A673 (cell line): ENCODE data around the gene HSH2D. TPM values are rescaled to one million over a fixed set of nuclear protein-coding genes. Genes with fewer than 3 reads are reported as not detected.

Experiments
- BruUV-seq: library from RNA; stranded (reverse); fragments of 400-500 nt; replicated peaks from 2 replicates; lab custom pipeline; 2021; lab: Mats Ljungman, UMichigan
- CTCF ChIA-PET: fragments of 300-600 bp; sonication (Branson Sonifier 250); formaldehyde crosslinking; loops from one replicate; lab custom pipeline; 2022; ENCODE audit warnings: antibody characterized with exemption; lab: Charles Lee
- POLR2A ChIA-PET: fragments of 300-600 bp; sonication (Branson Sonifier 250); formaldehyde crosslinking; loops from one replicate; lab custom pipeline; 2022; ENCODE audit warnings: antibody characterized with exemption; ENCODE audit not compliant: low non-redundant PET; lab: Charles Lee
- DNase-seq: peaks from one replicate; pipeline ENCODE4 v3.0.0-alpha.2; 2015; ENCODE audit warnings: low spot score
- H3K27ac ChIP-seq: fragments of 200-600 bp; sonication (generic); 2 replicates; pipeline ENCODE4 v1.5.1; 2016; ENCODE audit warnings: mixed run types, low read depth, mild to moderate bottlenecking, mixed read lengths, antibody characterized with exemption, low read length; ENCODE audit not compliant: poor library complexity, severe bottlenecking
- H3K27me3 ChIP-seq: fragments of 200-600 bp; sonication (generic); replicated peaks from 2 replicates; pipeline ENCODE4 v1.6.1; 2017; ENCODE audit warnings: mixed run types, low read depth, mild to moderate bottlenecking, mixed read lengths, antibody characterized with exemption, low read length; ENCODE audit not compliant: insufficient read depth, poor library complexity
- H3K36me3 ChIP-seq: fragments of 200-600 bp; sonication (generic); 2 replicates; pipeline ENCODE4 v1.6.1; 2016; ENCODE audit warnings: mixed run types, mild to moderate bottlenecking, mixed read lengths, antibody characterized with exemption, low read length; ENCODE audit not compliant: insufficient read depth, poor library complexity, severe bottlenecking
- H3K4me1 ChIP-seq: fragments of 200-600 bp; sonication (generic); 2 replicates; pipeline ENCODE4 v1.6.1; 2017; ENCODE audit warnings: mixed run types, mild to moderate bottlenecking, mixed read lengths, antibody characterized with exemption, low read length; ENCODE audit not compliant: insufficient read depth, poor library complexity, severe bottlenecking
- H3K4me3 ChIP-seq: fragments of 200-600 bp; sonication (generic); 2 replicates; pipeline ENCODE4 v1.5.1; 2016; ENCODE audit warnings: low read depth, mixed run types, mild to moderate bottlenecking, mixed read lengths, low read length; ENCODE audit not compliant: poor library complexity, severe bottlenecking
- H3K9me3 ChIP-seq: fragments of 200-600 bp; sonication (generic); 2 replicates; pipeline ENCODE4 v1.6.1; 2016; ENCODE audit warnings: mixed run types, low read depth, mild to moderate bottlenecking, mixed read lengths, antibody characterized with exemption, low read length; ENCODE audit not compliant: poor library complexity, severe bottlenecking
- CTCF ChIP-seq: fragments of 300-800, 200-600 bp; sonication (generic); conservative IDR thresholded peaks from 2 replicates; pipeline ENCODE4 v1.5.1; 2017; ENCODE audit warnings: low read depth, mild to moderate bottlenecking, antibody characterized with exemption, low read length, moderate library complexity, mixed read lengths
- EZH2 ChIP-seq: fragments of 200-600 bp; sonication (generic); IDR thresholded peaks from 2 replicates; pipeline ENCODE4 v1.6.1; 2017; ENCODE audit warnings: borderline replicate concordance, low read depth, mild to moderate bottlenecking, mixed read lengths, antibody characterized with exemption, low read length; ENCODE audit not compliant: poor library complexity, severe bottlenecking
- intact Hi-C: fragments of 100-400 bp; cut with micrococcal nuclease; formaldehyde crosslinking; loops from one replicate; pipeline ENCODE4 v1.10.0; 2022; ENCODE audit not compliant: unreplicated experiment
- total RNA-seq: library from RNA; stranded (reverse); gene quantifications from 2 replicates; pipeline ENCODE4 v1.2.3, GENCODE V29; 2021

The HSH2D gene
- total RNA-seq, 1 experiment from 2014 or later: not detected

DNA sequence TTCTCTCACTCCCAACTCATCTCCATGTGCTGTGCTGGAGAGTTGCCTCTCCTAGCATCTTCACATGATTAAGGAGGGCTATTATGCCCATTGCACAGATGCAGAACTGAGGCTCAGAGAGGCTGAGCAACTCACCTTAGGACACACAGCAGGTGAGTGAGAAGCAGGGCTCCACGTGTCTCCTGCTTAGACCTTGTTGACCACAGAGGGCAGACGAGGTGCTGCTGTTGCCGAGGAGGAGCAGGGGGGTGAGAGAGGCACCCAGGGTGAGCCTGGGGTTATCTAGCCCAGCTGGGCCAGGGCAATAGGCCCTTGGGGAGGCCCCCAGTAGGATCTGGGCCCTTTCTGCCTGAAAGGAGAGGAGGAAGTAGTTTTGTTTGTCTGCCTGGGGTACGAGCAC, 2.4 kb upstream of the HSH2D start:
- Histone ChIP-seq H3K36me3 (no peaks in the 10 kb centered on the region), H3K4me1 (no peaks in the 10 kb centered on the region), H3K27me3 (no peaks in the 10 kb centered on the region), H3K4me3 (no peak overlapping the region), H3K27ac (no peak overlapping the region), H3K9me3 (no peaks in the 10 kb centered on the region)
- TF ChIP-seq EZH2: no peak
- TF ChIP-seq CTCF: no peak
- ChIA-PET CTCF (no interaction called here), POLR2A (no interaction called here)
- no peak for DNase-seq
- intact Hi-C loops: no loop called here
- BruUV-seq: no TSS peak

- ChIA-PET POLR2A (no interaction called here), CTCF (no interaction called here)
- Histone ChIP-seq H3K4me3 (no peak overlapping the region), H3K27me3 (no peaks in the 10 kb centered on the region), H3K27ac (no peak overlapping the region), H3K9me3 (no peaks in the 10 kb centered on the region), H3K36me3 (no peaks in the 10 kb centered on the region), H3K4me1 (no peaks in the 10 kb centered on the region)
- TF ChIP-seq CTCF: no peak
- no peak for TF ChIP-seq EZH2
- no peak for DNase-seq
- no TSS peak for BruUV-seq
- intact Hi-C loops: no loop called here
Measured at GRCh38 chr19:16142032-16142580, 1.4 kb upstream of the HSH2D start.

DNA sequence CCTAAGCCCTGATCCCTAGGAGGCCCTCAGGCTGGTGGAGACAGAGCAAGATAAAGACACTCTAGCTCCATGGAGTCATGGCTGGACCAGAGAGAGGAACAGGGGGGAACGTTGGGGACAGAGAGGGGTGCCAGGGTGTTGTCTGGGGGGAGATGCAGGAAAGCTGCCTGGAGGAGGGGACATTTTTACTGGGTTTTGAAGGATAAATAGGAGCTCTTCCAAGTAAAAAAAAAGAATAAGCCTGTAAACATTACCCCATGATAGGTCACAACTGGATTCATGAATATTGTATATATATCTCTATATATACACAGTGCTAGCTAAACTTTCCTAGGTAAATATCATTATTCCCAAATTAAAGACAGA, 714 bp downstream of the HSH2D start:
- no peaks in the 10 kb centered on the region for H3K36me3 ChIP-seq
- ChIA-PET CTCF (interaction anchor here (0.6 kb wide), 1 partner anchor 233 kb away, joined by 3 read pairs; no protein-coding TSS in a partner anchor), POLR2A (no interaction called here)
- no peaks in the 10 kb centered on the region for H3K9me3 ChIP-seq
- H3K27ac ChIP-seq: no peak overlapping the region
- TF ChIP-seq EZH2: no peak
- no peaks in the 10 kb centered on the region for H3K4me1 ChIP-seq
- no peak overlapping the region for H3K4me3 ChIP-seq
- intact Hi-C loops: no loop called here
- no peak for DNase-seq
- BruUV-seq: no TSS peak
- no peaks in the 10 kb centered on the region for H3K27me3 ChIP-seq

GRCh38 chr19:16146112-16146511, 2.6 kb downstream of the HSH2D start:
- TF ChIP-seq EZH2: no peak
- CTCF ChIA-PET: no interaction called here
- Histone ChIP-seq H3K4me1 (no peaks in the 10 kb centered on the region), H3K4me3 (no peak overlapping the region), H3K9me3 (no peaks in the 10 kb centered on the region), H3K27me3 (no peaks in the 10 kb centered on the region), H3K27ac (no peak overlapping the region), H3K36me3 (no peaks in the 10 kb centered on the region)
- BruUV-seq: no TSS peak
- no peak for DNase-seq
- intact Hi-C loops: no loop called here
- POLR2A ChIA-PET: no interaction called here
